GM12875 (cell line): ENCODE measurements around the gene ZNF763.
"Not testable (repeated sequence)": the region's sequence is repeated elsewhere in the genome, so short reads cannot be mapped to it uniquely, and the experiment has no call there.

ENCODE experiments used
- H3K4me3 ChIP-seq: one replicate; pipeline ENCODE4 v1.5.1; 2011; ENCODE audit warnings: low read depth, low read length, control low read depth
- TF ChIP-seq, protein P1 (sequence below): IDR thresholded peaks from 2 replicates; pipeline ENCODE4 v1.5.1; 2011; ENCODE audit warnings: low read depth, mild to moderate bottlenecking, control low read depth, inconsistent platforms, low read length, moderate library complexity, borderline replicate concordance; ENCODE audit not compliant: insufficient read depth

Gene ZNF763

GRCh38 chr19:11979527-11979926 is 14.7 kb downstream of the ZNF763 start:
- TF ChIP-seq, protein P1, sequence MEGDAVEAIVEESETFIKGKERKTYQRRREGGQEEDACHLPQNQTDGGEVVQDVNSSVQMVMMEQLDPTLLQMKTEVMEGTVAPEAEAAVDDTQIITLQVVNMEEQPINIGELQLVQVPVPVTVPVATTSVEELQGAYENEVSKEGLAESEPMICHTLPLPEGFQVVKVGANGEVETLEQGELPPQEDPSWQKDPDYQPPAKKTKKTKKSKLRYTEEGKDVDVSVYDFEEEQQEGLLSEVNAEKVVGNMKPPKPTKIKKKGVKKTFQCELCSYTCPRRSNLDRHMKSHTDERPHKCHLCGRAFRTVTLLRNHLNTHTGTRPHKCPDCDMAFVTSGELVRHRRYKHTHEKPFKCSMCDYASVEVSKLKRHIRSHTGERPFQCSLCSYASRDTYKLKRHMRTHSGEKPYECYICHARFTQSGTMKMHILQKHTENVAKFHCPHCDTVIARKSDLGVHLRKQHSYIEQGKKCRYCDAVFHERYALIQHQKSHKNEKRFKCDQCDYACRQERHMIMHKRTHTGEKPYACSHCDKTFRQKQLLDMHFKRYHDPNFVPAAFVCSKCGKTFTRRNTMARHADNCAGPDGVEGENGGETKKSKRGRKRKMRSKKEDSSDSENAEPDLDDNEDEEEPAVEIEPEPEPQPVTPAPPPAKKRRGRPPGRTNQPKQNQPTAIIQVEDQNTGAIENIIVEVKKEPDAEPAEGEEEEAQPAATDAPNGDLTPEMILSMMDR = no peak
- no peak overlapping the region for H3K4me3 ChIP-seq

DNA sequence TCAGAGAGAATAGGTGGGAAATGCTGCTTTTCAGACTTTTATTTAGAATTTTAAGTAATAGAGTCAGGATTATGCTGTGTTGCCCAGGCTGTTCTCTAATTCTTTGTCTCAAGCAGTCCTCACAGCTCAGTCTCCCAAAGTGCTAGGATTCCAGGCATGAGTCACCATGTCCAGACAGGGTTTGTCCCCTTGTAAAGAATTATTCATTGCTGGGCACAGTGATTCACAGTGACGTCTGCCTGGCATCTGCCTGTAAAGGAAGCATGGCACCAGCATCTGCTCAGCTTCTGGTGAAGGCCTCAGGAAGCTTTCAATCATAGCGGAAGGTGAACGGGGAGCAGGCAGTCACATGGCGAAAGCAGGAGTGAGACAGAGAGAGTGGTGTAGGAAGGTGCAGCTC is 17.7 kb downstream of the ZNF763 start:
- H3K4me3 ChIP-seq = no peak overlapping the region
- TF ChIP-seq, protein P1 = no peak

- TF ChIP-seq, protein P1 = no peak
- H3K4me3 ChIP-seq = no peak overlapping the region
Observed at GRCh38 chr19:11984986-11985385, 20.1 kb downstream of the ZNF763 start.

DNA sequence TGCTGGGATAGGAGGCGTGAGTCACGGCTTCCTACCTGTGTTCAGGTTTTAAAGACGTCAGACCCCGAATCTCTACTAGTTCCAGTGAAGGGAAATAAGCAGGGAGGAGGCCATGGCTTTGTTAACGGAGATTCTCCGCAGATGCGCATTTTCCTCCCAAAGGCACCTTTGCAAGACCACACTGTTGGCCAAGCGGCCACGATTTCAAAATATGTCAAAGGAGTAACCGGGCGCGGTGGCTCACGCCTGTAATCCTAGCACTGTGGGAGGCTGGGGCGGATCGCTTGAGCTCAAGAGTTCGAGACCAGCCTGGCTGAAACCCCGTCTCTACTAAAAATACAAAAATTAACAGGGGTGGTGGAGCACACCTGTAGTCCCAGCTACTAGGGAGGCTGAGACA is 21.9 kb downstream of the ZNF763 start:
- TF ChIP-seq, protein P1 = no peak
- H3K4me3 ChIP-seq = no peak overlapping the region

DNA sequence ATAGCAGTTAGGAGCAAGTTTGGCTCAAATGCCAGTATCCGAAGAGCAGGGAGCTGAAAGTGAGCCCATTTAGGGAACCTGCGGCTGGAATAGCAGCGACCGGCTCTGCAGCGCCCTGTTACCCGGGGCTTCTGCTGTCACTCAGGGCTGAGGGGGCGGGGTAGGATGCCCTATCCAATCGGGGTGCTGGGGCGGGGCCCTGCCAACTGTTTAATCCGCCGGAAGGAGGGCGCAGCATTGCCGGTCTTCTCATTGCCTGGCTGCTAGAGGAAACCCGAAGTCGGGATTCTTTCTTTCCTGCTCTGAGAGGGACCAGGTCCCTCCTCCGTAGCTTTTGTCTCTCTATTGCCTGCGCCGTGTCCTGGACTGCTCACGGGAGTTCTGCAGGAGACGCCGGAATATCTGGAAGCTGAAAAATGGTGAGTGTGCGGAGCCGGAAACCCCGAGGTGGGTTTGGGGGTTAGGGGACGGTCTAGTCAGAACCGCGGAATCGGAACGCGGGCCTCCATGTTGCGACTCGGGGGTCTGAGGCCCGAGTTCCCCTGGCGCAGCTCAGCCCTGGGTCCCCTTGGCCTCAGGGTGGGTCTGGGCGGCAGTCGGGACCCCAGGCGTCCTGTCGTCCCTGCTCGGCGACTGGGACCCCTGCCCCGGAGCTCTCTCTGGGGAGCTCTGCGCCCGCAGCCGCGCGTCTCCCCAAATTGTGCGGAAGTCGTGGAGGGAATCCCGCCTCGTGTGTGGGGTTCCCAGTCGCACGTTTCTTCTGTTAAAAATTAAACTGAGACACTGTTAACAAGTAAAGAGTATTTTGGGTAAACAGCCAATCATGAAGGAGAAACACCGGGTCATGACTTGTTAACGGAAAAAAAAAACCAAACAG is 22.8 kb downstream of the ZNF763 start:
- H3K4me3 ChIP-seq = peak overlapping the region; percentile 99
- TF ChIP-seq, protein P1 = no peak

GRCh38 chr19:11989112-11989456 is 24.2 kb downstream of the ZNF763 start:
- TF ChIP-seq, protein P1 = no peak
- no peak overlapping the region for H3K4me3 ChIP-seq

DNA sequence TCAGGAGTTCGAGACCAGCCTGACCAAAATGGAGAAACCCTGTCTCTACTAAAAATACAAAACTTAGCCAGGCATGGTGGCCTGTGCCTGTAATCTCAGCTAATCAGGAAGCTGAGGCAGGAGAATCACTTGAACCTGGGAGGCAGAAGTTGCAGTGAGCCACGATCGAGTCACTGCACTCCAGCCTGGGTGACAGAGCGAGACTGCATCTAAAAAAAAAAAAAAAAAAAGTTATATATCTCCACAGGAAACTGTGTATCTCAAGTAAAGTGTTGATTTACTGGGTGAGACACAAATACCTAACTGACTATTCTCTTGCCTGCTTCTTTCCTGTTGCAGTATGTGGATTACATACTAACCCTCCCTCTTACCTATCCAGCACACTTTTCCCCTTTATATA is 27.1 kb downstream of the ZNF763 start:
- not testable (repeated sequence) for H3K4me3 ChIP-seq

GRCh38 chr19:11995174-11995573 is 30.3 kb downstream of the ZNF763 start:
- no peak overlapping the region for H3K4me3 ChIP-seq
- TF ChIP-seq, protein P1 = no peak
